B cell (primary cell): Measurements from ENCODE around the gene SLC9C2. TPM values are rescaled to one million over a fixed set of nuclear protein-coding genes. Genes with fewer than 3 reads are reported as not detected.
A peak's percentile ranks its signal among the peaks of the same experiment; 100 is the strongest.

Source experiments
- ATAC-seq: fragments of 200-7000 bp; cut with Tn5 transposase; one replicate; pipeline ENCODE4 v1.10.0; 2021; ENCODE audit warnings: low read depth, mild to moderate bottlenecking, moderate number of reproducible peaks, moderate library complexity
- CTCF ChIA-PET: fragments of 350-600 bp; sonication (Branson Sonifier 250); formaldehyde crosslinking; loops from one replicate; lab custom pipeline; 2021; ENCODE audit warnings: antibody characterized with exemption, inconsistent platforms; lab: Charles Lee
- POLR2A ChIA-PET: fragments of 350-600 bp; sonication (Branson Sonifier 250); formaldehyde crosslinking; loops from one replicate; lab custom pipeline; 2021; ENCODE audit warnings: antibody characterized with exemption; lab: Charles Lee
- DNase-seq: peaks from one replicate; pipeline ENCODE4 v3.0.0; 2013
- H2AFZ ChIP-seq: 2 replicates; pipeline ENCODE4 v1.6.1; 2012; ENCODE audit warnings: mild to moderate bottlenecking, low read depth, low read length; ENCODE audit not compliant: insufficient read depth, poor library complexity, severe bottlenecking
- H3K27ac ChIP-seq, 2 donors: 1 replicate in 1 of 2; 2 replicates in 1 of 2; pipeline ENCODE4 v1.5.1; 2012 to 2013; ENCODE audit warnings: low read length in 2 of 2, mild to moderate bottlenecking in 2 of 2, moderate library complexity in 1 of 2
- H3K27me3 ChIP-seq, 4 experiments: fragments of 200-600 bp in 1 of 4; sonication (generic) in 1 of 4; replicated peaks in 1 of 4; 1 replicate in 2 of 4; 2 replicates in 2 of 4; pipeline versions ENCODE4 v1.6.1 to v1.7.0; 2013 to 2016; ENCODE audit warnings: low read length in 3 of 4, mild to moderate bottlenecking in 2 of 4, mixed read lengths in 1 of 4, moderate library complexity in 1 of 4; ENCODE audit not compliant: insufficient read depth in 4 of 4, control insufficient read depth in 3 of 4; ENCODE audit errors: control extremely low read depth in 1 of 4
- H3K36me3 ChIP-seq, 2 experiments: replicated peaks in 1 of 2; 1 replicate in 1 of 2; 2 replicates in 1 of 2; pipeline versions ENCODE4 v1.6.1 to v1.7.1; 2013; ENCODE audit warnings: low read length in 1 of 2; ENCODE audit not compliant: insufficient read depth in 2 of 2, control insufficient read depth in 1 of 2; ENCODE audit errors: control extremely low read depth in 1 of 2, extremely low read depth in 1 of 2
- H3K4me1 ChIP-seq, 2 donors: fragments of 200-600 bp in 1 of 2; sonication (generic) in 1 of 2; 1 replicate in 1 of 2; 2 replicates in 1 of 2; pipeline versions ENCODE4 v1.5.1 to v1.6.1; 2013 to 2017; ENCODE audit warnings: low read length in 2 of 2; ENCODE audit not compliant: control insufficient read depth in 2 of 2, insufficient read depth in 2 of 2
- H3K4me2 ChIP-seq: replicated peaks from 2 replicates; pipeline ENCODE3; 2012; ENCODE audit warnings: mild to moderate bottlenecking, low read depth, low read length; ENCODE audit not compliant: poor library complexity, severe bottlenecking
- H3K4me3 ChIP-seq, 5 experiments: fragments of 200-600 bp in 1 of 5; sonication (generic) in 1 of 5; 1 replicate in 3 of 5; 2 replicates in 2 of 5; pipeline versions ENCODE4 v1.5.1 to v1.7.0; 2011 to 2016; ENCODE audit warnings: low read length in 4 of 5, mild to moderate bottlenecking in 4 of 5, low read depth in 2 of 5, control low read depth in 1 of 5, moderate library complexity in 1 of 5; ENCODE audit not compliant: insufficient read depth in 1 of 5; ENCODE audit errors: control extremely low read depth in 1 of 5, extremely low read depth in 1 of 5
- H3K79me2 ChIP-seq: fragments of 200-600 bp; sonication (generic); one replicate; pipeline ENCODE4 v1.6.0; 2016; ENCODE audit warnings: low read length; ENCODE audit not compliant: control insufficient read depth, insufficient read depth
- H3K9ac ChIP-seq: fragments of 200-600 bp; sonication (generic); 2 replicates; pipeline ENCODE4 v1.6.1; 2017; ENCODE audit warnings: mild to moderate bottlenecking, low read length, moderate library complexity
- H3K9me3 ChIP-seq, 3 donors: one replicate each; pipeline versions ENCODE4 v1.6.1 to v1.7.1; 2013; ENCODE audit warnings: low read length in 2 of 3; ENCODE audit not compliant: control insufficient read depth in 2 of 3, insufficient read depth in 1 of 3; ENCODE audit errors: control extremely low read depth in 1 of 3
- H4K20me1 ChIP-seq: 2 replicates; pipeline ENCODE4 v1.6.0; 2012; ENCODE audit warnings: mild to moderate bottlenecking, low read length; ENCODE audit not compliant: insufficient read depth, control insufficient read depth, poor library complexity, severe bottlenecking
- H3K27ac Mint-ChIP-seq: one replicate; pipeline ENCODE4 v1.8.0; 2021; ENCODE audit warnings: mixed read lengths
- H3K27me3 Mint-ChIP-seq: one replicate; pipeline ENCODE4 v1.8.0; 2021; ENCODE audit warnings: mixed read lengths
- H3K4me1 Mint-ChIP-seq: one replicate; pipeline ENCODE4 v1.8.0; 2021; ENCODE audit warnings: mixed read lengths
- H3K4me3 Mint-ChIP-seq: one replicate; pipeline ENCODE4 v1.8.0; 2021; ENCODE audit warnings: mixed read lengths
- H3K9me3 Mint-ChIP-seq: one replicate; pipeline ENCODE4 v1.8.0; 2022; ENCODE audit warnings: mixed read lengths; ENCODE audit not compliant: insufficient read depth
- CTCF ChIP-seq: fragments of 200-600 bp; IDR thresholded peaks from one replicate; pipeline ENCODE4 v1.8.0; 2022; ENCODE audit warnings: antibody characterized with exemption, mild to moderate bottlenecking
- EZH2 ChIP-seq: IDR thresholded peaks from 2 replicates; pipeline ENCODE4 v1.6.1; 2012; ENCODE audit warnings: borderline replicate concordance, low read depth, mild to moderate bottlenecking, moderate library complexity, low read length; ENCODE audit not compliant: insufficient read depth, poor library complexity, severe bottlenecking
- WGBS: methylation state at CpG from one replicate; pipeline ENCODE4 v1.1.5; 2013; ENCODE audit warnings: missing lambda C conversion rate; ENCODE audit not compliant: insufficient coverage; 5-methylcytosine and 5-hydroxymethylcytosine counted together
- intact Hi-C: fragments of 100-400 bp; cut with micrococcal nuclease; formaldehyde crosslinking; loops from one replicate; pipeline ENCODE4 v1.10.0; 2022
- polyA plus RNA-seq: library from polyadenylated mRNA; depleted of rRNA; stranded (reverse); fragments of >200 nt; gene quantifications from 2 replicates; pipeline ENCODE4 v1.2.3, GENCODE V29; 2012
- total RNA-seq, 2 donors: library from RNA; stranded (reverse); fragments of 120-200 nt in 1 of 2; gene quantifications; 1 replicate in 1 of 2; 2 replicates in 1 of 2; pipeline versions ENCODE4 v1.2.3 to v1.2.4, GENCODE V29; 2013 to 2022

SLC9C2 gene
- total and polyA plus RNA-seq, 2 donors (not counting 1 experiment from before 2014, with no cell fraction given): not detected

DNA sequence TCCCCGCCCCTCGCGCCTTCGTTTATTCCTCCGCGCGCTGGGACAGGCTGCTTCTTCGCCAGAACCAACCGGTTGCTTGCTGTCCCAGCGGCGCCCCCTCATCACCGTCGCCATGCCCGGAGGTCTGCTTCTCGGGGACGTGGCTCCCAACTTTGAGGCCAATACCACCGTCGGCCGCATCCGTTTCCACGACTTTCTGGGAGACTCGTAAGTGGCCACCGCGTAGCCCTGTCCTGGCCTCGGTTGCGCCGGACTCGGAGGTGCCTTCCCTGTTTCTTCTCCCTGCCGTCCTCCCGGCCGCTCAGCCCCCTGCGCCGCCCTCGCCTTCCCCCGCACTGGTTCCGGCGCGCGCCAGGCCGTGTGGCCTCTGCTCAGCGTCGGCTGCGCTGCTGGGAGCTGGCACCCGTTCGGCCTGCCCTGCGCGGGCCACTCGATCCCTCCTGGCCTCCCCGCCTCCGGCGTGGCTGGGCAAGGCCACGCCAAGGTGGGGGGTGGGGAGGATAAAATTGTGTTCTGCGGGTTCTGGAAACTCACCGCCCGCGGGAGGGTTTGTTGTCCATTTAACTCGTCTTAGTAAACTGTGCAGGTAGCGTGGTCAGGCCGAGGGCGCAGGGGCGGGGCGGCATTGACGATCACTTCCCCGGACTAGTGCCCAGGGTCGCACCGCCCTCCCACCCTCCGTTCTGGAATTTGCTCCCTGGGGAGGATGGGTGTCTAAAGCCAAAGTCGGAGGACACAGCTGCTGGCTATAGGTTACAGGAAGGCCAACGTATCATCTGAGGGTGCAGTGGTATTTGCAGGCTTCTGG is 125.4 kb downstream of the SLC9C2 start, which contains the start of gene PRDX6:
Gene PRDX6, plus strand, starts transcription at position 50 of the 808 bp plus-strand sequence. Its CDS starts 63 bp downstream, at position 113.
- DNase-seq (no peak), ATAC-seq (peak; percentile 21)
- POLR2A ChIA-PET: interaction anchor here (0.6 to 2.1 kb wide), 9 partner anchors 48 to 1521 kb away, joined by 3 to 15 read pairs (median 4); partner anchors contain the start of genes CENPL, DARS2, GAS5 and RC3H1
- H3K4me1 Mint-ChIP-seq: peaks cover 42% of the 10 kb centered on the region
- H3K4me3 ChIP-seq: peak within 1 kb of the TSS; percentile 48 to 96 (median 87)
- no peaks in the 10 kb centered on the region for H3K9me3 ChIP-seq
- TF ChIP-seq CTCF (no peak), EZH2 (no peak)
- no peaks in the 10 kb centered on the region for H4K20me1 ChIP-seq
- H3K4me1 ChIP-seq: peaks cover 22 to 23% of the 10 kb centered on the region in 2 donors
- H3K27ac Mint-ChIP-seq: peak within 1 kb of the TSS; percentile 99
- H3K27me3 ChIP-seq: no peaks in the 10 kb centered on the region
- peak within 1 kb of the TSS; percentile 93 for H3K9ac ChIP-seq
- H3K4me2 ChIP-seq: peak within 1 kb of the TSS; percentile 97
- intact Hi-C loops: loop anchor here (1.0 to 5.0 kb wide), 10 partner anchors 46 to 1545 kb away; partner anchors contain the start of genes CENPL, DARS2, KLHL20 and MRPS14
- H3K27me3 Mint-ChIP-seq: no peaks in the 10 kb centered on the region
- peaks cover 27% of the 10 kb centered on the region for H3K79me2 ChIP-seq
- H3K27ac ChIP-seq: peak within 1 kb of the TSS; percentile 66 to 83
- WGBS: under 1% methylated on average over 68 of the region's 69 CpGs
- peak within 1 kb of the TSS; percentile 98 for H2AFZ ChIP-seq
- peak within 1 kb of the TSS; percentile 99 for H3K4me3 Mint-ChIP-seq
- H3K36me3 ChIP-seq: peaks cover 2 to 15% of the 10 kb centered on the region in 2 experiments
- CTCF ChIA-PET: interaction anchor here (0.6 to 5.1 kb wide), 9 partner anchors 42 to 1648 kb away, joined by 3 to 46 read pairs (median 4); no protein-coding TSS in a partner anchor
- H3K9me3 Mint-ChIP-seq: no peaks in the 10 kb centered on the region
